Measurements from ENCODE around the gene H2BK1. TPM values are rescaled to one million over a fixed set of nuclear protein-coding genes. Genes with fewer than 3 reads are reported as not detected.

H2BK1 gene
- total and polyA plus RNA-seq, 2 experiments from 2014 or later: not detected

- peaks cover 34% of the 10 kb centered on the region for H3K4me1 ChIP-seq (ENCODE audit: low read depth)
- no peaks in the 10 kb centered on the region for H3K36me3 ChIP-seq
- no peak overlapping the region for H3K27ac ChIP-seq
- H3K9me3 ChIP-seq (ENCODE audit: low read depth): no peaks in the 10 kb centered on the region
- H3K4me3 ChIP-seq: no peak overlapping the region
- no peaks in the 10 kb centered on the region for H3K27me3 ChIP-seq
- DNase-seq (ENCODE audit: low read depth in 1 of 2, low spot score in 1 of 2): no peak
- TF ChIP-seq CTCF (IDR thresholded peaks at IDR 0.05; ENCODE audit: low read depth, low read length): no peak
Observed at GRCh38 chr7:151254316-151254715, 44.0 kb upstream of the H2BK1 start.

- no peak for DNase-seq (ENCODE audit: low read depth in 1 of 2, low spot score in 1 of 2)
- H3K4me1 ChIP-seq (ENCODE audit: low read depth): peaks cover 34% of the 10 kb centered on the region
- H3K9me3 ChIP-seq (ENCODE audit: low read depth): no peaks in the 10 kb centered on the region
- peaks cover 4% of the 10 kb centered on the region for H3K36me3 ChIP-seq
- no peak for TF ChIP-seq CTCF (IDR thresholded peaks at IDR 0.05; ENCODE audit: low read depth, low read length)
- H3K27me3 ChIP-seq: no peaks in the 10 kb centered on the region
- H3K27ac ChIP-seq: peak overlapping the region; percentile 96
- H3K4me3 ChIP-seq: no peak overlapping the region
Observed at GRCh38 chr7:151252961-151253711, 42.8 kb upstream of the H2BK1 start.

DNA sequence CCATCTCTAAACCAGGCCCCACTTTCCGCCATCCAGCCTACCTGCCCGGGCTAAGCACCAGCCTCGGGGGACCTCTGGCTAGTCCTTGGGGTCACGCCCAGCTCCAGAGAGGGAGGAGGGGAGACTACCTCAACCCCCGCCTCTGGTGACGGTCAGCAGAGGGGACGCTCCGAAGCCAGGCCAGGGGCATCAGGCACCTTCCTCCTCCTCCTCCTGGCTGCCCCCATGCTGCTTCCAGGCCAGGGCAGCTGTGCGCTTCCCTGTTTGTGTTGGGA is 42.2 kb upstream of the H2BK1 start:
- no peaks in the 10 kb centered on the region for H3K27me3 ChIP-seq
- no peaks in the 10 kb centered on the region for H3K9me3 ChIP-seq (ENCODE audit: low read depth)
- TF ChIP-seq CTCF (IDR thresholded peaks at IDR 0.05; ENCODE audit: low read depth, low read length): no peak
- peaks cover 4% of the 10 kb centered on the region for H3K36me3 ChIP-seq
- peak overlapping the region; percentile 36 for H3K4me3 ChIP-seq
- no peak for DNase-seq (ENCODE audit: low read depth in 1 of 2, low spot score in 1 of 2)
- H3K4me1 ChIP-seq (ENCODE audit: low read depth): peaks cover 34% of the 10 kb centered on the region
- H3K27ac ChIP-seq: peak overlapping the region; percentile 96

- Histone ChIP-seq H3K4me1 (ENCODE audit: low read depth) (peaks cover 38% of the 10 kb centered on the region), H3K4me3 (peak overlapping the region; percentile 36)
Observed at GRCh38 chr7:151251689-151252560, 41.6 kb upstream of the H2BK1 start.

DNA sequence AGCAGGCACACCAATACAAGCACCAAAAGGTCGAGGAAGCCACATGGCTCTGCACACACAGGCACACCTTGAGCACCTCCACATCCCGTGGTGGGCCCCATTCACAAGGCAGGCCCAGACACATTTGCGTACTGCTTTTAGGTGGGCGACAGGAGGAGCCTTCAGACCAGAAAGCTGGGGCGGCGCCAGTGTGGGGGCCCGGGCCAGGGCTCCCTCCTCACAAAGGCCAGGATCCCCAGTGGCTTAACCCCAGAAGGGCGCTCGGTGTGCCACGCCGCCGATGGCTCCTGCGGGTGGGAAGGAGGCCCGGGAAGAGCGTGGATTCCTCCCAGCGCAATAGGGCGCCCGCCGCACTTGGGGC is 41.0 kb upstream of the H2BK1 start:
- no peaks in the 10 kb centered on the region for H3K27me3 ChIP-seq
- peaks cover 44% of the 10 kb centered on the region for H3K4me1 ChIP-seq (ENCODE audit: low read depth)
- no peak for DNase-seq (ENCODE audit: low read depth in 1 of 2, low spot score in 1 of 2)
- H3K4me3 ChIP-seq: peak overlapping the region; percentile 36
- TF ChIP-seq CTCF (IDR thresholded peaks at IDR 0.05; ENCODE audit: low read depth, low read length): no peak
- H3K27ac ChIP-seq: peak overlapping the region; percentile 99
- H3K9me3 ChIP-seq (ENCODE audit: low read depth): no peaks in the 10 kb centered on the region
- peaks cover 4% of the 10 kb centered on the region for H3K36me3 ChIP-seq

More at GRCh38 chr7:151251689-151252560, 41.6 kb upstream of the H2BK1 start:
- H3K27ac ChIP-seq: peak overlapping the region; percentile 99
- TF ChIP-seq CTCF (IDR thresholded peaks at IDR 0.05; ENCODE audit: low read depth, low read length): no peak
- H3K9me3 ChIP-seq (ENCODE audit: low read depth): no peaks in the 10 kb centered on the region
- peak; percentile 87 to 88 for DNase-seq (ENCODE audit: low read depth in 1 of 2, low spot score in 1 of 2)
- H3K36me3 ChIP-seq: peaks cover 4% of the 10 kb centered on the region
- H3K27me3 ChIP-seq: no peaks in the 10 kb centered on the region
